Cardiac septum (tissue), 1 donor: ENCODE data around the gene CCDC107. TPM values are rescaled to one million over a fixed set of nuclear protein-coding genes. Genes with fewer than 3 reads are reported as not detected.
A peak's percentile ranks its signal among the peaks of the same experiment; 100 is the strongest.

Experiments
- DNase-seq: peaks from one replicate; pipeline ENCODE4 v3.0.0-alpha.2; 2020; ENCODE audit warnings: low spot score
- intact Hi-C: fragments of 100-400 bp; cut with DNase I; formaldehyde crosslinking; loops from one replicate; pipeline ENCODE4 v1.14.0; 2022
- total RNA-seq: library from RNA; stranded (reverse); fragmentation: NEBNext Ultra II Directional; extraction: Animal tissue kit (Norgen Biotek cat#: 25700); gene quantifications from one replicate; pipeline ENCODE4 v1.2.1, GENCODE V29; 2021
- donor health status: DM: no; HTN: no; CAD: no.

Gene CCDC107
- total RNA-seq, 1 donor from 2014 or later: 47.7 TPM

GRCh38 chr9:35675732-35676392, 17.8 kb downstream of the CCDC107 start:
- intact Hi-C loops: no loop called here
- no peak for DNase-seq

DNA sequence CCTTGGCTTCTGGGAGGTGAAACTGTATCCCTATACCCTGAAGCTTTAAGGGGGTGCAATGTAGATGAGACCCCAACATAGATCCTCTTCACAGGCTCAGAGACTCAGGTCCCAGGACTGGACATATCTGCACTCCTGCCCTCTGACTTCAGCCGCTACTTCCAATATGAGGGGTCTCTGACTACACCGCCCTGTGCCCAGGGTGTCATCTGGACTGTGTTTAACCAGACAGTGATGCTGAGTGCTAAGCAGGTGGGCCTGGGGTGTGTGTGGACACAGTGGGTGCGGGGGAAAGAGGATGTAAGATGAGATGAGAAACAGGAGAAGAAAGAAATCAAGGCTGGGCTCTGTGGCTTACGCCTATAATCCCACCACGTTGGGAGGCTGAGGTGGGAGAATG, 21.0 kb downstream of the CCDC107 start:
- intact Hi-C loops: no loop called here
- DNase-seq: no peak

- intact Hi-C loops: no loop called here
- no peak for DNase-seq
Measured at GRCh38 chr9:35679766-35680330, 21.8 kb downstream of the CCDC107 start.

DNA sequence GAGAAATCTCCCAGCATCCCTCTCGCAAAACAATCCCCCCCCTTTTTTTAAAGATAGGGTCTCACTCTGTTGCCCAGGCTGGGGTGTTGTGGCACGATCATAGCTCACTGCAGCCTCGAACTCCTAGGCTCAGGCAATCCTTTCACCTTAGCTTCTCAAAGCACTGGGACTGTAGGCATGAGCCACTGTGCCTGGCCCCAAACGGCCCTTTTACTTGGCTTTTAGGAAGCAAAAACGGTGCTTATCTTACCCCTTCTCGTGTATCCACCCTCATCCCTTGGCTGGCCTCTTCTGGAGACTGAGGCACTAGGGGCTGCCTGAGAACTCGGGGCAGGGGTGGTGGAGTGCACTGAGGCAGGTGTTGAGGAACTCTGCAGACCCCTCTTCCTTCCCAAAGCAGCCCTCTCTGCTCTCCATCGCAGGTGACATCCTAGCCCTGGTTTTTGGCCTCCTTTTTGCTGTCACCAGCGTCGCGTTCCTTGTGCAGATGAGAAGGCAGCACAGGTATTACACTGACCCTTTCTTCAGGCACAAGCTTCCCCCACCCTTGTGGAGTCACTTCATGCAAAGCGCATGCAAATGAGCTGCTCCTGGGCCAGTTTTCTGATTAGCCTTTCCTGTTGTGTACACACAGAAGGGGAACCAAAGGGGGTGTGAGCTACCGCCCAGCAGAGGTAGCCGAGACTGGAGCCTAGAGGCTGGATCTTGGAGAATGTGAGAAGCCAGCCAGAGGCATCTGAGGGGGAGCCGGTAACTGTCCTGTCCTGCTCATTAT, 22.4 kb downstream of the CCDC107 start:
- intact Hi-C loops: no loop called here
- no peak for DNase-seq

GRCh38 chr9:35681341-35682002, 23.4 kb downstream of the CCDC107 start:
- intact Hi-C loops: no loop called here
- no peak for DNase-seq

- intact Hi-C loops: no loop called here
- DNase-seq: no peak
Measured at GRCh38 chr9:35682051-35682450, 24.0 kb downstream of the CCDC107 start.

DNA sequence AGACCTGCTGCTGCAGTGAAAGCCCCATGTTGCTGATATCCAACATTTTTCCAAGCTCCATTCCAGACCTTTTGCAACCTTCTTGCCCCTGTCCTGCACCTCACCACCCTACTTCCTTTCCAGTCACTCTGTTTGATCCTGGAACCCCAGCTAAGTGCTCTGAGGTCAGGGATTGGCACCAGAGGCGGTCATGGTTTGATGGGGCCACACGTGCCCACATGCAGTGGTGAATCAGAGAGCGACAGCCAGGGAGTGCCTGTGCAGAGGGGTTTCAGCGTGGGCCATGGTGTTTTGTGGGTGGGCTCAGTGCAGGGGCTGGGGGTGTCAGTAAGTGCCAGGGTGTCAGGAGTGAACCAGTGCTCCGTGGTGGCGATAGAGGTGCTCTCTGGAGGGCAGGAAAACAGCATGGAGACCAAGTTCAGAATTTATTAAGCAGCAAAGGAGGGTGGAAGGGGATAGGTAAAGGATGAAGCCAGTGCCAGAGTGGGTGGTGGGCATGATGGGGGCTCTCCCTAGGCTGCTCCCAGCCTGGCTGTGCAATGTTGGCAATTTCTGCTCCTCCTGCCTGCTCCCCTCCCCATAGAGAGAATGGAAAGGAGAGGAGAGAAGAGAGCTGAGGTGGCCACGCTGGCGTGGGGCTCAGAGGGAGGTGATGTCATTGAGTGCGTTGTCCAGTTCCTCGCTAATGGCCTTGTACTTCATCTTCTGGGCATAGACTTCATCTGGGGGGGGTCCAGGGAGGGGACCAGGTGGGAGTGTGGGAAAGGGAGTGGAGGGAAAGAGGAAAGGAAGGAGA, 24.6 kb downstream of the CCDC107 start:
- no peak for DNase-seq
- intact Hi-C loops: no loop called here

GRCh38 chr9:35683323-35683722, 25.2 kb downstream of the CCDC107 start:
- intact Hi-C loops: no loop called here
- DNase-seq: no peak

- DNase-seq: no peak
- intact Hi-C loops: no loop called here
Measured at GRCh38 chr9:35684921-35685320, 26.8 kb downstream of the CCDC107 start.

DNA sequence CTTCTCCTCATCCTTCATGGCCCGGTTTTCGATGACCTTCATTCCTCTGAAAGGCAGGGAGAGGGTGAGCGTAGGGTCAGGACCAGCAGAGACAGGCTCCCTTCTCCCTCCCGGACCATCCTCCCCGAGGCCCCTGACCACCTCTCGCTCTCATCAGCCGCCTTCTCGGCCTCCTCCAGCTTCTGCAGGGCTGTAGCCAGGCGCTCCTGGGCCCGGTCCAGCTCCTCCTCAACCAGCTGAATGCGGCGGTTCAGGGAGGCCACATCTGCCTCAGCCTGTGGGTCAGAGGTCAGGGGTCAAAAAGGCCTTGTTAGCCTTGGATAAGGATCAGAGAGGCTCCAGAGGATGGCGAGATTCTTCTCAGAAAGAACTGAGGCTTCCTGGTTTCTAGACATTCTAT, 27.4 kb downstream of the CCDC107 start:
- intact Hi-C loops: no loop called here

GRCh38 chr9:35686222-35687203, 28.4 kb downstream of the CCDC107 start:
- intact Hi-C loops: no loop called here
- no peak for DNase-seq

More for the DNA sequence above, 27.4 kb downstream of the CCDC107 start:
- DNase-seq: no peak

GRCh38 chr9:35687306-35687705, 29.2 kb downstream of the CCDC107 start:
- intact Hi-C loops: no loop called here

DNA sequence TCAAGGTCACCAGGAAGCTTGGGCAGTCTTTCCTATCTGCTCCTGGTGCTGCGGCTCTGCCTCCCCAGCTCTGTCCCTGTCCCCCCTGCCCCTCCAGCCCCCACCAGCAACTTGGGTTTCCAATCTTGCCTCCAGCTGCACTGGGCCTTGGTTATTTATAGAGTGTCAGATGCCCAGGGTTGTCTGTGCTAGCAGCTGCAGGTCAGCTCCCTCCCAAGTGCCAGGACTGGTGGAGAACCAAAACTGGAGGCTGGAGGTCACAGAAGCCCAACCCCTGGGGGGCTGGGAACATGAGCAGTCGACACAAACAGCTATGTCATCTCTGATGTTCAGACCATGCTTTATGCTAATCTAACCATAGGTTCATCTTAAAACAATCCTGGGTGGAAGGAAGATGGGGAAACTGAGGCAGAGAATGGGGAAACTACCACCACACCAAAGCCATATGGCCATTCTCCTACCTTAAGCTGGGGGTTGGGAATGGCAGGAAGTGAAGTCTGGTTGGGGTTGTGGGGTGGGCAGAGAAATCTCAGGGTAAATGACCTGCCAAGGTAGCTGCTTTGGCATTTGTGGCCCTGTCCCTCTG, 30.0 kb downstream of the CCDC107 start:
- no peak for DNase-seq
- intact Hi-C loops: no loop called here

More at GRCh38 chr9:35687306-35687705, 29.2 kb downstream of the CCDC107 start:
- DNase-seq: no peak

- no peak for DNase-seq
- intact Hi-C loops: no loop called here
Measured at GRCh38 chr9:35688558-35689541, 30.8 kb downstream of the CCDC107 start.

DNA sequence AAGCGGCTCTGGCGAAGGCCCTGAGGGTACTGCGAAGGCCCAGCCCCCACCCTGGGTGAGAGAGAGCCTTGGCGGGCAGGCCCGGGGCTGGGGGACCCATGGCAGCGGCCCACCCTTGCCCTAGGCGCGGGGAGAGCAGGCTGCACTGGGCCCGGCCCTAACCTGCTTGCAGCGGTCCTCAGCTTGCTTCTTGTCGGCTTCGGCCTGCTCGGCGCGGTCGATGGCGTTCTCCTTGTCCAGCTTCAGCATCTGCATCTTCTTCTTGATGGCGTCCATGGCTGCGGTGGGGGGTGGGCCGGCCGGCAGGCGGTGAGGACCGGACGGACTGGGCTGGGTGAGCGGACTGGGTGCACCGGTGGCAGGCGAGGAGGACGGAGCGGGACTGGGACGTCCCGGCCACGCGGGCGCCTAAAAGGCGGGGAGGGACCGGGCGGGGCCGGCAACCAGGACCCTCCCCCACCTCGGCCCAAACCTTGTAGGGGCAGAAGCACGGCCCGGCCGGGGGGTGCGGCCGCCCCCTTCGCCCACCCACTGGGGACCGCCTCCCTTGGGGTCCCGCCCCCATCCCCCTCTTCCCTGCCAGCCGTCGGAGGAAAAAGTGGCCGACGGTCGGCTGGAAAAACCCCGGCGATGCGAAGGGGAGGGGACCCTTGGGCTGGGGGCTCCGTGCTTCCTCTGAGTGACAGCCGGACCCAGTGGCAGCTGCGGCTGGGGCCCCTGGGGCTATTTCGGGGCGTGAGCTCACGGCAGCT, 31.6 kb downstream of the CCDC107 start, which contains the start of gene TPM2:
Gene TPM2 (minus strand): TSS at position 384 of the 752 bp plus-strand sequence. CDS start 108 bp downstream, at position 276.
- intact Hi-C loops: loop anchor here (1.0 to 2.0 kb wide), 3 partner anchors 31 to 85 kb away; partner anchors contain the start of genes CCDC107, CREB3, RMRP and TLN1
- DNase-seq: peak; percentile 89

- DNase-seq: no peak
- intact Hi-C loops: loop anchor here (1.0 to 2.0 kb wide), 3 partner anchors 31 to 86 kb away; partner anchors contain the start of genes CCDC107, CREB3, RMRP and TLN1
Measured at GRCh38 chr9:35690294-35690613, 32.2 kb downstream of the CCDC107 start.
